Gastroesophageal sphincter (tissue), 3 donors: ENCODE results near the gene UPF1.

Experiments used
- EP300 ChIP-seq: sonication (generic); formaldehyde crosslinking; IDR thresholded peaks from one replicate; pipeline ENCODE4 v1.6.1; 2017; ENCODE audit warnings: antibody characterized with exemption, mild to moderate bottlenecking
- POLR2A ChIP-seq, 2 donors: fragments of 450-650 bp; IDR thresholded peaks; one replicate each; pipeline ENCODE4 v1.6.1; 2017; ENCODE audit warnings: antibody characterized with exemption in 2 of 2, mild to moderate bottlenecking in 2 of 2, moderate library complexity in 1 of 2
- POLR2AphosphoS5 ChIP-seq: sonication (generic); formaldehyde crosslinking; IDR thresholded peaks from one replicate; pipeline ENCODE4 v1.6.1; 2017; ENCODE audit warnings: antibody characterized with exemption
- TF ChIP-seq, protein P1 (sequence below), 4 experiments: fragments of 200-600 bp in 2 of 4; fragments of 450-650 bp in 2 of 4; sonication (generic) in 1 of 4; IDR thresholded peaks; one replicate each; pipeline ENCODE4 v1.5.1; 2017 to 2019; ENCODE audit warnings: antibody characterized with exemption in 4 of 4, mild to moderate bottlenecking in 2 of 4, moderate library complexity in 2 of 4

DNA sequence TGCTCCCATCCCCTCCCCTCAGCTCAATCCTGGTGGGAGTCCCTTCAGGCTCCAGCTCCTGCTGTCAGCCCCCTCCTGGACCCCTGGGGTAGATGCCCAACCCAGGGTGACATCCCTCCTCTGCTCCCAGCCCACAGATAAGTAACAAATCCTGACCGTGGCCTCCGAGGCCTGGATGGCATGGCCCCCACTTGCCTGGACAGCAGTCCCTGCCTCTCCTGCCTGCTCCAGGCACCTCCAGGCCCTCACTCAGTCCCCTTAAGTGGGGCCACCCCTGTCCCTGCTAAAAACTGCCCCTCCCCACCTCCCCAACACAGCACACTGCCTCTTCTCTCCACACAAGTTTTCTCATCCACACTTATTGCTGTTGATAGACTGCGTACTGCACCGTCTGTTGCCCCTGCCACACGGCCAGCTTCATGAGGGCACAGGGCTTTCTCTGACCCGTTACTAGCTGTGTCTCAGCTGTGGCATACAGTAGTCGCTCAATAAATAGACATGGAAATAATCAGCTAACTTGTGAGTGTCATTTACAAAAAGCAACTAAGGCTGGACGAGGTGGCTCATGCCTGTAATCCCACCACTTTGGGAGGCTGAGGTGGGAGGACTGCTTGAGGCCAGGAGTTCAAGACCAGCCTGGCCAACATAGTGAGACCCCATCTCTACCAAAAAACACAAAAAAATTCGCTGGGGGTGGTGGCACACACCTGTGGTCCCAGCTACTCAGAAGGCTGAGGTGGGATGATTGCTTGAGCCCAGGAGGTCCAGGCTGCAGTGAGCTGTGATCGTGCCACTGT, 58.4 kb downstream of the UPF1 start:
- TF ChIP-seq, protein P1, sequence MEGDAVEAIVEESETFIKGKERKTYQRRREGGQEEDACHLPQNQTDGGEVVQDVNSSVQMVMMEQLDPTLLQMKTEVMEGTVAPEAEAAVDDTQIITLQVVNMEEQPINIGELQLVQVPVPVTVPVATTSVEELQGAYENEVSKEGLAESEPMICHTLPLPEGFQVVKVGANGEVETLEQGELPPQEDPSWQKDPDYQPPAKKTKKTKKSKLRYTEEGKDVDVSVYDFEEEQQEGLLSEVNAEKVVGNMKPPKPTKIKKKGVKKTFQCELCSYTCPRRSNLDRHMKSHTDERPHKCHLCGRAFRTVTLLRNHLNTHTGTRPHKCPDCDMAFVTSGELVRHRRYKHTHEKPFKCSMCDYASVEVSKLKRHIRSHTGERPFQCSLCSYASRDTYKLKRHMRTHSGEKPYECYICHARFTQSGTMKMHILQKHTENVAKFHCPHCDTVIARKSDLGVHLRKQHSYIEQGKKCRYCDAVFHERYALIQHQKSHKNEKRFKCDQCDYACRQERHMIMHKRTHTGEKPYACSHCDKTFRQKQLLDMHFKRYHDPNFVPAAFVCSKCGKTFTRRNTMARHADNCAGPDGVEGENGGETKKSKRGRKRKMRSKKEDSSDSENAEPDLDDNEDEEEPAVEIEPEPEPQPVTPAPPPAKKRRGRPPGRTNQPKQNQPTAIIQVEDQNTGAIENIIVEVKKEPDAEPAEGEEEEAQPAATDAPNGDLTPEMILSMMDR (IDR thresholded peaks at IDR 0.05), result no peak
- TF ChIP-seq POLR2A (IDR thresholded peaks at IDR 0.05) (no peak), POLR2AphosphoS5 (no peak), EP300 (no peak)
